Measurements from ENCODE around the gene MED13L. TPM values are rescaled to one million over a fixed set of nuclear protein-coding genes. Genes with fewer than 3 reads are reported as not detected.

Gene MED13L
- total and polyA plus RNA-seq, 2 donors (not counting 1 experiment from before 2014, with no cell fraction given): 56.5 to 97.3 TPM

DNA sequence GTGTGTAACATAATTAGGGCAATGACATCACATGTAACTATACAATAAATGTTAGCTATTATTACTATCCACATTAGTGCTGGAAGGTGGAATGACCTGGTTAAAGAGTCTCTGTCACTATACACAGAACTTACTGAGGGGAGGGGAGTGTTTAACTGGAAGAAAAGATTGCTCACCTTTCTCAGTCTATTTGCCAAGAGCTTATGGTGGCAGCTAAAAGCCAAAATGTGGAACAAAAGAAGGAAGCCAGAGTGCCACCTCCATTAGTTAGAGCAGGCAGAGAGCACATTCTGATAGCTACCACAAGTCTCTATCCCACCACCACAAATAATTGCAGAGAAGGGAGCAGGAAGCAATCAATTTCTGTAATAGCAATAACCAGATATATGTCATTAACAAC, 124.4 kb downstream of the MED13L start:
- no peak overlapping the region for H3K9ac ChIP-seq (ENCODE audit: insufficient read depth, low read length)
- H3K4me2 ChIP-seq (ENCODE audit: extremely low read depth, insufficient read depth, low read length): no peak overlapping the region
- H3K4me1 ChIP-seq (ENCODE audit: control insufficient read depth, extremely low read depth, insufficient read depth, low read length): peaks cover 3% of the 10 kb centered on the region
- H3K36me3 ChIP-seq (ENCODE audit: control insufficient read depth, insufficient read depth, low read length): no peaks in the 10 kb centered on the region
- H3K27me3 ChIP-seq (ENCODE audit: control insufficient read depth, insufficient read depth, low read length): no peaks in the 10 kb centered on the region
- H4K20me1 ChIP-seq (ENCODE audit: control insufficient read depth, extremely low read depth, insufficient read depth, low read length): peaks cover 17% of the 10 kb centered on the region
- no peak for DNase-seq (ENCODE audit: low read depth in 2 of 2)
- H3K4me3 ChIP-seq (replicated peaks in 1 of 4; ENCODE audit: control extremely low read depth in 1 of 4, insufficient read depth in 1 of 4, low read depth in 3 of 4, low read length in 4 of 4): no peak overlapping the region
- H3K79me2 ChIP-seq (ENCODE audit: control insufficient read depth, insufficient read depth, low read length): peaks cover 88% of the 10 kb centered on the region
- no peaks in the 10 kb centered on the region for H3K9me3 ChIP-seq (ENCODE audit: control insufficient read depth, insufficient read depth, low read depth, low read length)
- no peak overlapping the region for H3K27ac ChIP-seq (ENCODE audit: insufficient read depth, low read length)
- no peak overlapping the region for H2AFZ ChIP-seq (ENCODE audit: low read length)
- TF ChIP-seq, protein P1, sequence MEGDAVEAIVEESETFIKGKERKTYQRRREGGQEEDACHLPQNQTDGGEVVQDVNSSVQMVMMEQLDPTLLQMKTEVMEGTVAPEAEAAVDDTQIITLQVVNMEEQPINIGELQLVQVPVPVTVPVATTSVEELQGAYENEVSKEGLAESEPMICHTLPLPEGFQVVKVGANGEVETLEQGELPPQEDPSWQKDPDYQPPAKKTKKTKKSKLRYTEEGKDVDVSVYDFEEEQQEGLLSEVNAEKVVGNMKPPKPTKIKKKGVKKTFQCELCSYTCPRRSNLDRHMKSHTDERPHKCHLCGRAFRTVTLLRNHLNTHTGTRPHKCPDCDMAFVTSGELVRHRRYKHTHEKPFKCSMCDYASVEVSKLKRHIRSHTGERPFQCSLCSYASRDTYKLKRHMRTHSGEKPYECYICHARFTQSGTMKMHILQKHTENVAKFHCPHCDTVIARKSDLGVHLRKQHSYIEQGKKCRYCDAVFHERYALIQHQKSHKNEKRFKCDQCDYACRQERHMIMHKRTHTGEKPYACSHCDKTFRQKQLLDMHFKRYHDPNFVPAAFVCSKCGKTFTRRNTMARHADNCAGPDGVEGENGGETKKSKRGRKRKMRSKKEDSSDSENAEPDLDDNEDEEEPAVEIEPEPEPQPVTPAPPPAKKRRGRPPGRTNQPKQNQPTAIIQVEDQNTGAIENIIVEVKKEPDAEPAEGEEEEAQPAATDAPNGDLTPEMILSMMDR (conservative IDR thresholded peaks at IDR 0.05 in 1 of 2, IDR thresholded peaks at IDR 0.05 in 1 of 2; ENCODE audit: low read depth in 1 of 2, low read length in 2 of 2): no peak
- no peak for TF ChIP-seq EZH2 (IDR thresholded peaks at IDR 0.05; ENCODE audit: low read length, missing control alignments)

DNA sequence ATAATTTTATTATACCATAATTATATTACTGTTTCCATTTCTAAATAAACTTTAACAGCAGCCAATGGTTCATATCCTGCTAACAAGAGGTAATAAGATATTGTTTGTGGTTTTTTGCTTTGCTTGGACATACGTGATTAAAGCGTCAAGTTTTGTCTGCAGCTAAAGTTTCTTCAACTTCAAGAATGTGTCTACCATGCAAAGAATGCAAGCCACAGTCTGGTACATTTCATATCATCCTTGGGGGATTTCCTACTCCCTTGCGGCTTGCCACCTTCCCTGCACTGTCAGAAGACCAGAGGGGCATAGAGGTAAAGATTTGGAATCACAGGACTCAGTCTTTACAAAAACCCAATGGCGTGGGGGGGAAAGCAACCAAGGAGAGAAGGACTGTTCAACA, 125.2 kb downstream of the MED13L start:
- H3K4me2 ChIP-seq (ENCODE audit: extremely low read depth, insufficient read depth, low read length): no peak overlapping the region
- H4K20me1 ChIP-seq (ENCODE audit: control insufficient read depth, extremely low read depth, insufficient read depth, low read length): peaks cover 17% of the 10 kb centered on the region
- H2AFZ ChIP-seq (ENCODE audit: low read length): no peak overlapping the region
- H3K9ac ChIP-seq (ENCODE audit: insufficient read depth, low read length): no peak overlapping the region
- no peak for TF ChIP-seq EZH2 (IDR thresholded peaks at IDR 0.05; ENCODE audit: low read length, missing control alignments)
- TF ChIP-seq, protein P1 (conservative IDR thresholded peaks at IDR 0.05 in 1 of 2, IDR thresholded peaks at IDR 0.05 in 1 of 2; ENCODE audit: low read depth in 1 of 2, low read length in 2 of 2): no peak
- no peak overlapping the region for H3K27ac ChIP-seq (ENCODE audit: insufficient read depth, low read length)
- no peaks in the 10 kb centered on the region for H3K9me3 ChIP-seq (ENCODE audit: control insufficient read depth, insufficient read depth, low read depth, low read length)
- H3K36me3 ChIP-seq (ENCODE audit: control insufficient read depth, insufficient read depth, low read length): no peaks in the 10 kb centered on the region
- peak; percentile 68 to 98 for DNase-seq (ENCODE audit: low read depth in 2 of 2)
- peaks cover 3% of the 10 kb centered on the region for H3K4me1 ChIP-seq (ENCODE audit: control insufficient read depth, extremely low read depth, insufficient read depth, low read length)
- H3K27me3 ChIP-seq (ENCODE audit: control insufficient read depth, insufficient read depth, low read length): no peaks in the 10 kb centered on the region
- peaks cover 81% of the 10 kb centered on the region for H3K79me2 ChIP-seq (ENCODE audit: control insufficient read depth, insufficient read depth, low read length)
- no peak overlapping the region for H3K4me3 ChIP-seq (replicated peaks in 1 of 4; ENCODE audit: control extremely low read depth in 1 of 4, insufficient read depth in 1 of 4, low read depth in 3 of 4, low read length in 4 of 4)

DNA sequence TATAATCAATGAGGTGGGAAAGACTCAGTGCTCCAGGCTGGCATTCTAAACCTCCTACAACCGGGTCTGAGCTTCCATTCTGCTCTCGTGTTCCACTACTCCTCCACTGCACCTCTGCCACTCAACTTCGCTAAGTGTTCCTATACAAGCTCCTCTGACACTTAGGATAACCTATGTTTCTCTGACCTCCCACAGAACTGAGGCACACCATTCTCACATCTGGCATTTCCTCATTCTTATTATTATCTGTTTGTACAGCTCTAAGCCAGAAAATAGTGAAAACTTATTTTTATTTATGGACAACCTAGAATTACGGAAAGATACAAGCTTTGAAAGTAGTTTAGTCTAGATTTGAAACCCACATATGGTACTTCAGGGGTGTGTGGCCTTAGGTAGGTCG, 127.0 kb downstream of the MED13L start:
- H3K9me3 ChIP-seq (ENCODE audit: control insufficient read depth, insufficient read depth, low read depth, low read length): no peaks in the 10 kb centered on the region
- TF ChIP-seq, protein P1 (conservative IDR thresholded peaks at IDR 0.05 in 1 of 2, IDR thresholded peaks at IDR 0.05 in 1 of 2; ENCODE audit: low read depth in 1 of 2, low read length in 2 of 2): no peak
- TF ChIP-seq EZH2 (IDR thresholded peaks at IDR 0.05; ENCODE audit: low read length, missing control alignments): no peak
- H3K4me1 ChIP-seq (ENCODE audit: control insufficient read depth, extremely low read depth, insufficient read depth, low read length): peaks cover 3% of the 10 kb centered on the region
- H3K4me3 ChIP-seq (replicated peaks in 1 of 4; ENCODE audit: control extremely low read depth in 1 of 4, insufficient read depth in 1 of 4, low read depth in 3 of 4, low read length in 4 of 4): no peak overlapping the region
- H3K27ac ChIP-seq (ENCODE audit: insufficient read depth, low read length): no peak overlapping the region
- DNase-seq (ENCODE audit: low read depth in 2 of 2): no peak
- no peak overlapping the region for H2AFZ ChIP-seq (ENCODE audit: low read length)
- H3K27me3 ChIP-seq (ENCODE audit: control insufficient read depth, insufficient read depth, low read length): no peaks in the 10 kb centered on the region
- H3K4me2 ChIP-seq (ENCODE audit: extremely low read depth, insufficient read depth, low read length): no peak overlapping the region
- H4K20me1 ChIP-seq (ENCODE audit: control insufficient read depth, extremely low read depth, insufficient read depth, low read length): peaks cover 15% of the 10 kb centered on the region
- H3K36me3 ChIP-seq (ENCODE audit: control insufficient read depth, insufficient read depth, low read length): no peaks in the 10 kb centered on the region
- peaks cover 78% of the 10 kb centered on the region for H3K79me2 ChIP-seq (ENCODE audit: control insufficient read depth, insufficient read depth, low read length)
- no peak overlapping the region for H3K9ac ChIP-seq (ENCODE audit: insufficient read depth, low read length)
